OCI-LY1 (cell line): Measurements from ENCODE around the gene RETSAT.

ENCODE experiments used
- EZH2 ChIP-seq: fragments of 200-600 bp; sonication (generic), shearing (Covaris generic); IDR thresholded peaks from 2 replicates; pipeline ENCODE4 v1.8.0; 2017; ENCODE audit warnings: borderline replicate concordance, mixed run types, mild to moderate bottlenecking, antibody characterized with exemption, low read length, moderate library complexity, mixed read lengths
- TF ChIP-seq, protein P1 (sequence below): fragments of 200-600 bp; sonication (generic), shearing (Covaris generic); IDR thresholded peaks from 2 replicates; pipeline ENCODE4 v1.5.1; 2017; ENCODE audit warnings: mild to moderate bottlenecking, antibody characterized with exemption, low read length, moderate library complexity, mixed read lengths

DNA sequence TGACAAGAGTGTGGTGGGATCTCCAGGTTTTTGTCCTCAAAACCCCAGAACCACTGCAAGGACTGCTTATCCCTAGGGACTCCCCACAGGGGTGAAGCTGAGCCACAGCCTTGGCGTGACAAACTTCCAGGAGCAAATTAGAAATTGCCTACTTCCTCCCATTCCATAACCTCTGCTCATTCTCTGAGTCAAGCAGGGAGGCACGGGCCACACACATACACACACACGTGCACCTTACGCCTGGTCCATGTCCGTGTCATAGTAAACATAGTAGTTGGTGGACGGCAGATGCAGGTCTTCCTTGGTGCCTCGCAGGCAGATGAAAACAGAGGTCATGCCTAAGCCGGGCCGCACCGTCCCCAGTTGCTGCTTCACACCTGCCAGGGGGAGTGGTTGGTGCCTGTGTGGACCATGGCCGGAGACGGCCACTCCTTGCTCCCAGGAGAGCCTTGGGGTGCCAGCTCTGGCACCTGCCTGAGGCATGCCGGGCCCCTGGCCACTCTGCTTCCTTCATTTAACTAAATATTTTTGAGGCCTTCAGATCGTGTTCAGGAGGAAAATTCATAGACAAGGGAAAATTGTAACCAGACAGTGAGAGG lies 9.9 kb downstream of the RETSAT start:
- TF ChIP-seq, protein P1, sequence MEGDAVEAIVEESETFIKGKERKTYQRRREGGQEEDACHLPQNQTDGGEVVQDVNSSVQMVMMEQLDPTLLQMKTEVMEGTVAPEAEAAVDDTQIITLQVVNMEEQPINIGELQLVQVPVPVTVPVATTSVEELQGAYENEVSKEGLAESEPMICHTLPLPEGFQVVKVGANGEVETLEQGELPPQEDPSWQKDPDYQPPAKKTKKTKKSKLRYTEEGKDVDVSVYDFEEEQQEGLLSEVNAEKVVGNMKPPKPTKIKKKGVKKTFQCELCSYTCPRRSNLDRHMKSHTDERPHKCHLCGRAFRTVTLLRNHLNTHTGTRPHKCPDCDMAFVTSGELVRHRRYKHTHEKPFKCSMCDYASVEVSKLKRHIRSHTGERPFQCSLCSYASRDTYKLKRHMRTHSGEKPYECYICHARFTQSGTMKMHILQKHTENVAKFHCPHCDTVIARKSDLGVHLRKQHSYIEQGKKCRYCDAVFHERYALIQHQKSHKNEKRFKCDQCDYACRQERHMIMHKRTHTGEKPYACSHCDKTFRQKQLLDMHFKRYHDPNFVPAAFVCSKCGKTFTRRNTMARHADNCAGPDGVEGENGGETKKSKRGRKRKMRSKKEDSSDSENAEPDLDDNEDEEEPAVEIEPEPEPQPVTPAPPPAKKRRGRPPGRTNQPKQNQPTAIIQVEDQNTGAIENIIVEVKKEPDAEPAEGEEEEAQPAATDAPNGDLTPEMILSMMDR: no peak
- no peak for TF ChIP-seq EZH2
